ENCODE data around the gene TTLL5. TPM values are rescaled to one million over a fixed set of nuclear protein-coding genes. Genes with fewer than 3 reads are reported as not detected.

TTLL5 gene
- total RNA-seq, 2 donors from 2014 or later: 26.5 to 37.3 TPM

DNA sequence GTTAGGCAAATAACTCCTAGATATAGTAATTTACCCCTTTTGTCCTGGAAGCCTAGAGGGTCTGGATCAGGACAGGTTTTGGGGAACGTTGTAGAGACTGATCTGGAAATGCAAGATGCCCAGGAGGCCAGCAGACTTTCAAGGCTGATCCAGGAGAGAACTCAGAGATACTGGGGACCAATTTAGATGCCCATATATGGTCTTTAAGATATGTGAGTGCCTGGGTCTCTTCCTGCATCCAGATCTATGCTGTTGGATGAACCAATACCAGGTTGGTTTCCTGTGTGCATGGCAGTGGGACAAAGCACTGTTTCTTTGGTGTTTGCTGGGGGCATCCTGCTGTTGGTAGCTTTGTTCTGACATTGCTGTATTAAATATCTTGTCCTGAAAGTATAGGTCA, 5.8 kb upstream of the TTLL5 start:
- no peak for DNase-seq
- H3K4me3 ChIP-seq: no peak overlapping the region
- peaks cover 8% of the 10 kb centered on the region for H3K36me3 ChIP-seq
- H3K9me3 ChIP-seq: no peaks in the 10 kb centered on the region
- no peak overlapping the region for H3K9ac ChIP-seq (ENCODE audit: low read depth in 2 of 2, low read length in 2 of 2)
- TF ChIP-seq, protein P1, sequence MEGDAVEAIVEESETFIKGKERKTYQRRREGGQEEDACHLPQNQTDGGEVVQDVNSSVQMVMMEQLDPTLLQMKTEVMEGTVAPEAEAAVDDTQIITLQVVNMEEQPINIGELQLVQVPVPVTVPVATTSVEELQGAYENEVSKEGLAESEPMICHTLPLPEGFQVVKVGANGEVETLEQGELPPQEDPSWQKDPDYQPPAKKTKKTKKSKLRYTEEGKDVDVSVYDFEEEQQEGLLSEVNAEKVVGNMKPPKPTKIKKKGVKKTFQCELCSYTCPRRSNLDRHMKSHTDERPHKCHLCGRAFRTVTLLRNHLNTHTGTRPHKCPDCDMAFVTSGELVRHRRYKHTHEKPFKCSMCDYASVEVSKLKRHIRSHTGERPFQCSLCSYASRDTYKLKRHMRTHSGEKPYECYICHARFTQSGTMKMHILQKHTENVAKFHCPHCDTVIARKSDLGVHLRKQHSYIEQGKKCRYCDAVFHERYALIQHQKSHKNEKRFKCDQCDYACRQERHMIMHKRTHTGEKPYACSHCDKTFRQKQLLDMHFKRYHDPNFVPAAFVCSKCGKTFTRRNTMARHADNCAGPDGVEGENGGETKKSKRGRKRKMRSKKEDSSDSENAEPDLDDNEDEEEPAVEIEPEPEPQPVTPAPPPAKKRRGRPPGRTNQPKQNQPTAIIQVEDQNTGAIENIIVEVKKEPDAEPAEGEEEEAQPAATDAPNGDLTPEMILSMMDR (IDR thresholded peaks at IDR 0.05): no peak
- H3K27me3 ChIP-seq: no peaks in the 10 kb centered on the region
- H3K4me1 ChIP-seq: no peaks in the 10 kb centered on the region
- H3K27ac ChIP-seq: no peak overlapping the region
- intact Hi-C loops (cut with DNase I): loop anchor here (2.0 to 5.0 kb wide), 2 partner anchors 78 to 523 kb away; no protein-coding TSS in a partner anchor

DNA sequence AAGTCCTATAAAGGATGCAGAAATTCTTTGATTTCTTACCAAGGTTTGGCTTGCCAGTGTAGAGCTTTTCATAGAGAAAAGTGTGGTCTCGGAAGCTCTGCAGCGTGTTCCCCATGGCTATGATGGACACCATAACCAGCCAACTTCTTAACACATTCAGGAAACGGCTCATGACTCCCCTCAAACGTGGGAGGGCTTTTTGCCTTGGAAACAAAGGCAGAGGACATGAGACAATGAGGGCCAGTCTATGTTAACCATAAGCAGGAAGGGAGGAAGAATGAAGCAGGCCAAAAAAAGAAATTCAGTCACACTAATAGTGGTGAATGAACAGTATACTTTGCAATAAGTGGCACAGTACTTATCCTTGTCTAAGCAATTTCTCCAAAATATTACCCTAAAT, 3.7 kb upstream of the TTLL5 start:
- Histone ChIP-seq H3K4me3 (no peak overlapping the region), H3K4me1 (no peaks in the 10 kb centered on the region), H3K9ac (ENCODE audit: low read depth in 2 of 2, low read length in 2 of 2) (no peak overlapping the region), H3K9me3 (no peaks in the 10 kb centered on the region), H3K27me3 (no peaks in the 10 kb centered on the region), H3K27ac (no peak overlapping the region), H3K36me3 (no peaks in the 10 kb centered on the region)
- no peak for DNase-seq
- TF ChIP-seq, protein P1 (IDR thresholded peaks at IDR 0.05): no peak
- intact Hi-C loops (cut with DNase I): loop anchor here (5.0 kb wide), 1 partner anchor 525 kb away; no protein-coding TSS in a partner anchor

DNA sequence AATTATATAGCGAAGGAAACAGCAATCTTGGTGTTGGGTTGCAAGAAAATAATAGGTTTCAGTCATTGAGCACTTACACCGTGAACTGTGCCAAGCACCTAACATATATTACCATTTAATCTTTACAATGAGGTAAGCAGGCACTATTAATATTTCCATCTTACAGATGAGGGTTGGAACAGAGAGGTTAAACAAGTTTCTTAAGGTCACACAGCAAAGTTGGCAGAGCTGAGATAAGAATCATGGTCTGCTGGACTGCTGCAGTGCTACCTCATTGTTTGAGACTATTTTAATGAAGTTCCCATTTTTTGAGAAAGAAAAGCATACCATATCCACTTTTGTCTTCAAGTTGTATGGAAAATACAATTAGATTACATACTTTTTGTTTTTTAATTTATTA, 2.1 kb upstream of the TTLL5 start:
- H3K9ac ChIP-seq (ENCODE audit: low read depth in 2 of 2, low read length in 2 of 2): no peak overlapping the region
- no peaks in the 10 kb centered on the region for H3K36me3 ChIP-seq
- TF ChIP-seq, protein P1 (IDR thresholded peaks at IDR 0.05): no peak
- DNase-seq: no peak
- intact Hi-C loops (cut with DNase I): loop anchor here (5.0 kb wide), 1 partner anchor 527 kb away; no protein-coding TSS in a partner anchor
- H3K4me1 ChIP-seq: no peaks in the 10 kb centered on the region
- H3K27ac ChIP-seq: no peak overlapping the region
- H3K9me3 ChIP-seq: no peaks in the 10 kb centered on the region
- H3K27me3 ChIP-seq: no peaks in the 10 kb centered on the region
- no peak overlapping the region for H3K4me3 ChIP-seq

DNA sequence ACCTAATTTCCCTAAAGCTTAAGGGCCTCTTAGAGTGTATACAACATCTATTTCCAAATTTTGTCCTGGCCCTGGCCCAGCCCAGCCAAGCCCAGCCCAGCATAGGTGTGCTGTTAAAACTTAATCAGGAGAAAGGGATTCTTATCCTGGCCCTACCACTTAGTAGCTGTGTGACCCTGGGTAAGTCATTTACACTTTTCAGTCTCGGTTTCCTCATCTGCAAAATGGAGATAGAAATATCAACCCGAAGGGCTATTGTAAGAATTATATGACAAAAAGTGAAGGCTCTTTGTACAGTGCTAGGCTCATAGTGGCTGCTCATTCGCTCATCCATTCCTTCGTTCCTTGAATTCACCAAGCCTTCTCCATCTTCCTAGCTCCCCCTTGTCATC, 812 bp upstream of the TTLL5 start:
- no peaks in the 10 kb centered on the region for H3K27me3 ChIP-seq
- H3K9ac ChIP-seq (ENCODE audit: low read depth in 2 of 2, low read length in 2 of 2): peak overlapping the region; percentile 56 to 86
- H3K36me3 ChIP-seq: no peaks in the 10 kb centered on the region
- H3K9me3 ChIP-seq: no peaks in the 10 kb centered on the region
- peak overlapping the region; percentile 75 for H3K4me3 ChIP-seq
- TF ChIP-seq, protein P1 (IDR thresholded peaks at IDR 0.05): no peak
- no peak for DNase-seq
- H3K27ac ChIP-seq: peak overlapping the region; percentile 89
- no peaks in the 10 kb centered on the region for H3K4me1 ChIP-seq
- intact Hi-C loops (cut with DNase I): no loop called here

DNA sequence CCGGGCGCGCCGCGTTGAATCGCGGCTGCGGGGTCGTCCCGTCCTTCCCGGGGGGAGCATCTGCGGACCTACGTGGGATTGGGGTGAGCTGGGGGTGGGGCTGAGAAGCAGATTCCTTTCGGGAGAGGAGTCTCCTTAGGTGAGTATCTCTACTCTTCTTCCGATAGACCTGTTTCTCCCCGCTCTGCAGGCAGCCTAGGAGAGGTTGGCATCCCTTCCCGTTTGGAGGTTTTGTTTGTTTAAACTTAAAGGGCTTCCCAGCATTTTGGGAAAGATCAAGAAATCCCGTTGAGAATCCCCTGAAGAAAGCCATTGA, 411 bp downstream of the TTLL5 start:
- no peak for DNase-seq
- TF ChIP-seq, protein P1 (IDR thresholded peaks at IDR 0.05): no peak
- H3K27me3 ChIP-seq: no peaks in the 10 kb centered on the region
- no peaks in the 10 kb centered on the region for H3K36me3 ChIP-seq
- peak overlapping the region; percentile 86 for H3K9ac ChIP-seq (ENCODE audit: low read depth in 2 of 2, low read length in 2 of 2)
- no peaks in the 10 kb centered on the region for H3K9me3 ChIP-seq
- H3K4me3 ChIP-seq: peak overlapping the region; percentile 75
- intact Hi-C loops (cut with DNase I): no loop called here
- peak overlapping the region; percentile 89 for H3K27ac ChIP-seq
- no peaks in the 10 kb centered on the region for H3K4me1 ChIP-seq

DNA sequence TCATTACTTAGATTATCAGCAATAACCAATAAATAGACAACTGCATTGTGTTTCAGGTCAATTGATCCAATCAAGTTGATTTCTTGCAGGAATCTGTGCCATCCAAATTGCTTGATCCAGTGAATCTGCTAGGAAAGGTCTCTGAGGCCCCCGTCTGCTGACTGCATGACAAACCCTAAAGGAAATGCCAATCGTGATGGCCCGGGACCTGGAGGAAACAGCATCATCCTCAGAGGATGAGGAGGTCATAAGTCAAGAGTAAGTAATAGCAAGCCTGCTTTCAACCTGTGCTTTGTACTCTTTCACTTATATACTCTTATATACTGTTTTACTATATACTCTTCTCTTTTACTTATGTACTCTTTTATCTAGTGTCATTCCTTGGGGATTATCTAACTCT, 1.9 kb downstream of the TTLL5 start:
- DNase-seq: no peak
- Histone ChIP-seq H3K9ac (ENCODE audit: low read depth in 2 of 2, low read length in 2 of 2) (no peak overlapping the region), H3K27me3 (no peaks in the 10 kb centered on the region), H3K27ac (no peak overlapping the region), H3K9me3 (no peaks in the 10 kb centered on the region), H3K4me3 (no peak overlapping the region), H3K36me3 (no peaks in the 10 kb centered on the region), H3K4me1 (no peaks in the 10 kb centered on the region)
- intact Hi-C loops (cut with DNase I): no loop called here
- TF ChIP-seq, protein P1 (IDR thresholded peaks at IDR 0.05): no peak
